Lower lobe of right lung (tissue), 2 donors: ENCODE measurements around the gene GRIK4. TPM values are rescaled to one million over a fixed set of nuclear protein-coding genes. Genes with fewer than 3 reads are reported as not detected.
"Not testable (repeated sequence)": the region's sequence is repeated elsewhere in the genome, so short reads cannot be mapped to it uniquely, and the experiment has no call there.

Experiments
- ATAC-seq, 2 donors: fragments of 200-7000 bp; cut with Tn5 transposase; one replicate each; pipeline ENCODE4 v1.9.1; 2020 to 2022; ENCODE audit warnings: mild to moderate bottlenecking in 2 of 2, moderate library complexity in 2 of 2
- DNase-seq: peaks from one replicate; pipeline ENCODE4 v3.0.0-alpha.2; 2020
- H3K27ac ChIP-seq: fragments of 200-600 bp; one replicate; pipeline ENCODE4 v1.8.0; 2022
- H3K27me3 ChIP-seq: fragments of 200-600 bp; one replicate; pipeline ENCODE4 v1.8.0; 2022; ENCODE audit warnings: low read depth
- H3K36me3 ChIP-seq: fragments of 200-600 bp; one replicate; pipeline ENCODE4 v1.8.0; 2022; ENCODE audit warnings: mild to moderate bottlenecking
- H3K4me1 ChIP-seq: fragments of 200-600 bp; one replicate; pipeline ENCODE4 v1.8.0; 2022
- H3K4me3 ChIP-seq: fragments of 200-600 bp; one replicate; pipeline ENCODE4 v1.8.0; 2022; ENCODE audit warnings: mild to moderate bottlenecking
- H3K9me3 ChIP-seq: fragments of 200-600 bp; one replicate; pipeline ENCODE4 v1.8.0; 2022
- CTCF ChIP-seq: fragments of 200-600 bp; IDR thresholded peaks from one replicate; pipeline ENCODE4 v1.8.0; 2022; ENCODE audit warnings: antibody characterized with exemption, mild to moderate bottlenecking
- intact Hi-C: fragments of 100-400 bp; cut with DNase I; formaldehyde crosslinking; loops from one replicate; pipeline ENCODE4 v1.11.0; 2022
- total RNA-seq: library from RNA; stranded (reverse); fragmentation: NEBNext Ultra II Directional; extraction: Animal tissue kit (Norgen Biotek cat#: 25700); gene quantifications from one replicate; pipeline ENCODE4 v1.2.1, GENCODE V29; 2021
- donor health status: DM: no; HTN: yes; CAD: no; lungs with severe emphysema.

The GRIK4 gene
- total RNA-seq, 1 donor from 2014 or later = 2.2 TPM

GRCh38 chr11:120578596-120579154, 67.1 kb downstream of the GRIK4 start:
- DNase-seq (peak; percentile 26), ATAC-seq (no peak)
- Histone ChIP-seq H3K27me3 (no peaks in the 10 kb centered on the region), H3K27ac (no peak overlapping the region), H3K9me3 (no peaks in the 10 kb centered on the region), H3K36me3 (no peaks in the 10 kb centered on the region), H3K4me3 (no peak overlapping the region), H3K4me1 (no peaks in the 10 kb centered on the region)
- no peak for TF ChIP-seq CTCF
- intact Hi-C loops = no loop called here

DNA sequence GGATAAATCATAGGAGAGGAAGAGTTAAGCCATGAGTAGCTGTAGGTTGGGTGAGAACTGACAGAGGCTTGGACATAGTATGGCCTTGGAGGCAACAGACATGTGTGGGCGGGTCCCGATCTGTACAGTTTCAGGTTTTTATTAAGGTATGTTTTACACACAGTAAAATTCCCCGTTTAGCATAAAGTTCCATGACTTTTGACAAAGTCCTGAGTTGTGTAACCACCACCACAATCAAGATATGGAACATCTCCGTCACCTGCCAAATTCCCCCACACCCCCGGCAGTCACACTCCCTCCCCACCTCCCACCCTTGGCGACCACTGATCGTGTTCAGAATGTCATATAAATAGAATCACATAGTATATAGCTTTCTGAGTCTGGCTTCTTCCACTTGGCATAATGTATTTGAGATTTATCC, 68.1 kb downstream of the GRIK4 start:
- H3K36me3 ChIP-seq = no peaks in the 10 kb centered on the region
- no peaks in the 10 kb centered on the region for H3K27me3 ChIP-seq
- H3K9me3 ChIP-seq = no peaks in the 10 kb centered on the region
- DNase-seq (peak; percentile 7), ATAC-seq (no peak)
- intact Hi-C loops = no loop called here
- no peak overlapping the region for H3K27ac ChIP-seq
- no peak overlapping the region for H3K4me3 ChIP-seq
- TF ChIP-seq CTCF = no peak
- H3K4me1 ChIP-seq = no peaks in the 10 kb centered on the region

GRCh38 chr11:120581313-120581712, 69.8 kb downstream of the GRIK4 start:
- intact Hi-C loops = no loop called here
- Histone ChIP-seq H3K27me3 (no peaks in the 10 kb centered on the region), H3K36me3 (no peaks in the 10 kb centered on the region), H3K4me1 (no peaks in the 10 kb centered on the region), H3K27ac (no peak overlapping the region), H3K9me3 (no peaks in the 10 kb centered on the region), H3K4me3 (no peak overlapping the region)
- no peak for TF ChIP-seq CTCF
- peak in 1 of 2 donors; percentile 41 for ATAC-seq
- no peak for DNase-seq

DNA sequence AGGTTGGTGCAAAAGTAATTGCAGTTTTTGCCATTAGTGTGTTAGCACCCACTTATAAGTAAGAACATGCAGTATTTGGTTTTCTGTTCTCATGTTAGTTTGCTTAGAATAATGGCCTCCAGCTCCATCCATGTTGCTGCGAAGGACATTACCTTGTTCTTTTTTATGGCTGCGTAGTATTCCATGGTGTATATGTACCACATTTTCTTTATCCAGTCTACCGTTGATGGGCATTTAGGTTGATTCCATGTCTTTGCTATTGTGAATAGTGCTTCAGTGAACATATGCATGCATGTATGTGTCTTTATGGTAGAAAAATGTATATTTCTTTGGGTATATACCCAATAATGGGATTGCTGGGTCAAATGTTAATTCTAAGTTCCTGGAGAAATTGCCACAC, 71.0 kb downstream of the GRIK4 start:
- H3K9me3 ChIP-seq = not testable (repeated sequence)

GRCh38 chr11:120586072-120586471, 74.5 kb downstream of the GRIK4 start:
- no peaks in the 10 kb centered on the region for H3K36me3 ChIP-seq
- no peaks in the 10 kb centered on the region for H3K4me1 ChIP-seq
- ATAC-seq (no peak), DNase-seq (no peak)
- H3K27ac ChIP-seq = no peak overlapping the region
- no peaks in the 10 kb centered on the region for H3K27me3 ChIP-seq
- TF ChIP-seq CTCF = no peak
- no peaks in the 10 kb centered on the region for H3K9me3 ChIP-seq
- intact Hi-C loops = no loop called here
- no peak overlapping the region for H3K4me3 ChIP-seq

More for the DNA sequence above, 71.0 kb downstream of the GRIK4 start:
- DNase-seq, H3K27me3 ChIP-seq, intact Hi-C loops, ATAC-seq, H3K4me3 ChIP-seq, H3K4me1 ChIP-seq, H3K36me3 ChIP-seq, H3K27ac ChIP-seq: not testable (repeated sequence)

DNA sequence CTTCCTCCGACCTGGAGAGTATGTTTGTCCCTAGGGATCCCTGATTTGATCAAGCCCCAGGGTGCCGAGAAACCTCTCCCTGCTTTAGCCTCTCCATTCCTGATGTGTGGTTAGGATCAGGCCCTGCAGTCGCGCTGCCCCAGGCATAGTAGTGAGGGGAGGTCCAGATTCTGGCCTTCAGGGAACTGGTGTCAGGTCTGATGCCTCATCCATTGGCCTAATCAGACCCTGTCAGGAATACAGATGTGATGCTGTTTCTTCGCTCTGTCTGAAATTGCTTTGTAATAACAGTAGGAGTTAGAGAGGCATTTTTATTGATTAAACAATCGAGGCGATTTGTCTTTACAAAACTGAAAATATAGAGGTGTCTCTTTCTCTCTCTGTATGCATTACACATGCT, 75.2 kb downstream of the GRIK4 start:
- intact Hi-C loops = no loop called here
- Histone ChIP-seq H3K27ac (no peak overlapping the region), H3K36me3 (no peaks in the 10 kb centered on the region), H3K4me3 (no peak overlapping the region), H3K27me3 (no peaks in the 10 kb centered on the region), H3K4me1 (no peaks in the 10 kb centered on the region), H3K9me3 (no peaks in the 10 kb centered on the region)
- ATAC-seq = no peak
- DNase-seq = peak; percentile 9
- no peak for TF ChIP-seq CTCF
